Neutrophil (primary cell): ENCODE results near the gene SNUPN.
"Not testable (repeated sequence)": the region's sequence is repeated elsewhere in the genome, so short reads cannot be mapped to it uniquely, and the experiment has no call there.

Source experiments
- H3K27ac ChIP-seq: fragments of 200-600 bp; sonication (generic); 2 replicates; pipeline ENCODE4 v1.5.1; 2016; ENCODE audit warnings: mild to moderate bottlenecking, moderate library complexity
- H3K27me3 ChIP-seq: fragments of 200-600 bp; sonication (generic); 2 replicates; pipeline ENCODE4 v1.6.0; 2016; ENCODE audit warnings: mild to moderate bottlenecking
- H3K36me3 ChIP-seq: fragments of 200-600 bp; sonication (generic); 2 replicates; pipeline ENCODE4 v1.5.1; 2017
- H3K4me1 ChIP-seq, 2 experiments: fragments of 200-600 bp in 1 of 2; sonication (generic) in 1 of 2; 1 replicate in 1 of 2; 2 replicates in 1 of 2; pipeline versions ENCODE4 v1.5.1 to v1.6.1; 2013 to 2016; ENCODE audit warnings: low read depth in 1 of 2, low read length in 1 of 2, mild to moderate bottlenecking in 1 of 2, moderate library complexity in 1 of 2; ENCODE audit not compliant: control insufficient read depth in 1 of 2, insufficient read depth in 1 of 2
- H3K4me3 ChIP-seq, 2 experiments: fragments of 200-600 bp in 1 of 2; sonication (generic) in 1 of 2; 1 replicate in 1 of 2; 2 replicates in 1 of 2; pipeline ENCODE4 v1.5.1; 2013 to 2016; ENCODE audit warnings: low read depth in 1 of 2, low read length in 1 of 2, mild to moderate bottlenecking in 1 of 2, moderate library complexity in 1 of 2
- H3K9me3 ChIP-seq: fragments of 200-600 bp; sonication (generic); 2 replicates; pipeline ENCODE4 v1.5.1; 2016
- TF ChIP-seq, protein P1 (sequence below): fragments of 200-600 bp; sonication (generic); IDR thresholded peaks from 2 replicates; pipeline ENCODE4 v1.5.1; 2016; ENCODE audit warnings: antibody characterized with exemption

Gene SNUPN

GRCh38 chr15:75565062-75565970 lies 60.2 kb downstream of the SNUPN start:
- Histone ChIP-seq H3K36me3 (no peaks in the 10 kb centered on the region), H3K4me3 (no peak overlapping the region), H3K27me3 (no peaks in the 10 kb centered on the region), H3K9me3 (no peaks in the 10 kb centered on the region), H3K27ac (no peak overlapping the region), H3K4me1 (no peaks in the 10 kb centered on the region)
- TF ChIP-seq, protein P1, sequence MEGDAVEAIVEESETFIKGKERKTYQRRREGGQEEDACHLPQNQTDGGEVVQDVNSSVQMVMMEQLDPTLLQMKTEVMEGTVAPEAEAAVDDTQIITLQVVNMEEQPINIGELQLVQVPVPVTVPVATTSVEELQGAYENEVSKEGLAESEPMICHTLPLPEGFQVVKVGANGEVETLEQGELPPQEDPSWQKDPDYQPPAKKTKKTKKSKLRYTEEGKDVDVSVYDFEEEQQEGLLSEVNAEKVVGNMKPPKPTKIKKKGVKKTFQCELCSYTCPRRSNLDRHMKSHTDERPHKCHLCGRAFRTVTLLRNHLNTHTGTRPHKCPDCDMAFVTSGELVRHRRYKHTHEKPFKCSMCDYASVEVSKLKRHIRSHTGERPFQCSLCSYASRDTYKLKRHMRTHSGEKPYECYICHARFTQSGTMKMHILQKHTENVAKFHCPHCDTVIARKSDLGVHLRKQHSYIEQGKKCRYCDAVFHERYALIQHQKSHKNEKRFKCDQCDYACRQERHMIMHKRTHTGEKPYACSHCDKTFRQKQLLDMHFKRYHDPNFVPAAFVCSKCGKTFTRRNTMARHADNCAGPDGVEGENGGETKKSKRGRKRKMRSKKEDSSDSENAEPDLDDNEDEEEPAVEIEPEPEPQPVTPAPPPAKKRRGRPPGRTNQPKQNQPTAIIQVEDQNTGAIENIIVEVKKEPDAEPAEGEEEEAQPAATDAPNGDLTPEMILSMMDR: no peak

GRCh38 chr15:75561888-75562287 lies 63.6 kb downstream of the SNUPN start:
- no peaks in the 10 kb centered on the region for H3K4me1 ChIP-seq
- H3K27ac ChIP-seq: no peak overlapping the region
- TF ChIP-seq, protein P1: no peak
- H3K4me3 ChIP-seq: no peak overlapping the region
- H3K27me3 ChIP-seq: no peaks in the 10 kb centered on the region
- no peaks in the 10 kb centered on the region for H3K36me3 ChIP-seq
- no peaks in the 10 kb centered on the region for H3K9me3 ChIP-seq

GRCh38 chr15:75559360-75559759 lies 66.2 kb downstream of the SNUPN start:
- H3K4me1 ChIP-seq, H3K9me3 ChIP-seq, H3K4me3 ChIP-seq, H3K36me3 ChIP-seq, H3K27ac ChIP-seq, H3K27me3 ChIP-seq: not testable (repeated sequence)

DNA sequence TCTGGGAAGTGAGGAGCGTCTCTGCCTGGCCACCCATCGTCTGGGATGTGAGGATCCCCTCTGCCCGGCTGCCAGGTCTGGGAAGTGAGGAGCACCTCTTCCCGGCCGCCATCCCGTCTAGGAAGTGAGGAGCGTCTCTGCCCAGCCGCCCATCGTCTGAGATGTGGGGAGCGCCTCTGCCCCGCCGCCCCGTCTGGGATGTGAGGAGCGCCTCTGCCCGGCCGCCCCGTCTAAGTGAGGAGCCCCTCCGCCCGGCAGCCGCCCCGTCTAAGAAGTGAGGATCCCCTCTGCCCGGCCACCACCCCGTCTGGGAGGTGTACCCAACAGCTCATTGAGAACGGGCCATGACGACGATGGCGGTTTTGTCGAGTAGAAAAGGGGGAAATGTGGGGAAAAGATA lies 66.6 kb downstream of the SNUPN start:
- H3K4me1 ChIP-seq, H3K4me3 ChIP-seq, H3K27ac ChIP-seq, H3K36me3 ChIP-seq, H3K9me3 ChIP-seq, H3K27me3 ChIP-seq: not testable (repeated sequence)

GRCh38 chr15:75554717-75555116 lies 70.8 kb downstream of the SNUPN start:
- no peak overlapping the region for H3K4me3 ChIP-seq
- H3K27ac ChIP-seq: no peak overlapping the region
- no peaks in the 10 kb centered on the region for H3K9me3 ChIP-seq
- H3K36me3 ChIP-seq: no peaks in the 10 kb centered on the region
- TF ChIP-seq, protein P1: no peak
- peaks cover 14 to 23% of the 10 kb centered on the region in 2 experiments for H3K4me1 ChIP-seq
- H3K27me3 ChIP-seq: no peaks in the 10 kb centered on the region

DNA sequence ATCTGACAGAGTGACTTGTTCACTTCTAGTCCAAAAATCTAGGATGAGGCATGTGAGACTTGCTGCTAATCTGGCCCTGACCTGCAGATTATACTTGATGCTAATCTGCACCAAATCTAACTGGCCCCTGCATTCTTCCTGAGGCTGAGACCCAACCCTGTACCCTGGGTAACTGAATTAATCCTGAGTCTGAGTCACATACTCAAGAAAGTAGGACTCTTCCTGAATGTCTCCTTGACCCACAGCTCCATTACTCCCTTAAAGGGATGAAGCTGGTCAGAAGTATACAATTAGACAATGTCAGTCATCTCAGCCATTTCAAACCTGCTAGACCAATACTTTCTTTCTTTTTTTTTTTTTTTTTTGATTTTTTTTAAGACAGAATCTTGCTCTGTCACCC lies 71.9 kb downstream of the SNUPN start:
- no peaks in the 10 kb centered on the region for H3K27me3 ChIP-seq
- no peaks in the 10 kb centered on the region for H3K36me3 ChIP-seq
- TF ChIP-seq, protein P1: no peak
- H3K4me3 ChIP-seq: no peak overlapping the region
- no peaks in the 10 kb centered on the region for H3K9me3 ChIP-seq
- H3K27ac ChIP-seq: no peak overlapping the region
- peaks cover 14 to 23% of the 10 kb centered on the region in 2 experiments for H3K4me1 ChIP-seq
